HG03139 (cell line): ENCODE results near the gene LGALS8.
A peak's percentile ranks its signal among the peaks of the same experiment; 100 is the strongest.
"Not testable (repeated sequence)": the region's sequence is repeated elsewhere in the genome, so short reads cannot be mapped to it uniquely, and the experiment has no call there.

ENCODE experiments used
- ATAC-seq: cut with Tn5 transposase; IDR thresholded peaks from one replicate; pipeline ENCODE4 v1.9.1; 2021; ENCODE audit not compliant: unreplicated experiment

Gene LGALS8

DNA sequence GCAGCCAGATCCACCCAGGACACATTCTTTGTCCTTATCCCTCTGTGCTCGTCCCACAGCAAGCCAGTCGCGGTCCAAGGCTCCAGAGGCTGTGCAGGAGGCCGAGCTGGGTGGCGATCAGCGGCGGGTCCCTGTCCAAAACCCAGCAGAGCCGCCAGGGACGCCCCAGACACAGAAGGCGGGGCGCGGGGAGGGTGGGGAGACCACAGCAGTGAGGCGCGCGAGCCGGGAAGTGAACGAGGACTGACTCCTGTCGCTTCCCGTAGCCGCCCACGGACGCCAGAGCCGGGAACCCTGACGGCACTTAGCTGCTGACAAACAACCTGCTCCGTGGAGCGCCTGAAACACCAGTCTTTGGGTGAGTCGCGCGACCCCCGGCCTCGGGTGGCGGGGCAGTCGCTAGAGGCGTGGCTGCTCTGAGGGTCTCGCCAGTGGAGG is at the start of gene LGALS8:
Gene LGALS8 (plus strand): TSS at position 279 of the 438 bp plus-strand sequence. CDS start 2,089 bp downstream, outside the sequence.
- peak; percentile 63 for ATAC-seq

DNA sequence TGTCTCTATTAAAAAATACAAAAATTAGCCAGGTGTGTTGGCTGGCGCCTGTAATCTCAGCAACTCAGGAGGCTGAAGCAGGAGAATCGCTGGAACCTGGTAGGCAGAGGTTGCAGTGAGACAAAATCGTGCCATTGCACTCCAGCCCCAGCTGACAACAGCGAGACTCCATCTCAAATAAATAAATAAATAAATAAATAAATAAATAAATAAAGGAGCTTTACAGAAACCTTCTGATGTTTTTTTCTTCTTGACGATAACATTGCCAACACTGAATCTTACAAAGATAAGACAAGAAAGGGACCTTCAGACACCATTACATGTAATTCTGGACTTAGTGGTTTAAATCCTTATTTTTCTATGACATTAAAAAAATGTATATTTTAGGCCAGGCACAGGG is 47.8 kb upstream of the LGALS8 start:
- ATAC-seq: no peak

DNA sequence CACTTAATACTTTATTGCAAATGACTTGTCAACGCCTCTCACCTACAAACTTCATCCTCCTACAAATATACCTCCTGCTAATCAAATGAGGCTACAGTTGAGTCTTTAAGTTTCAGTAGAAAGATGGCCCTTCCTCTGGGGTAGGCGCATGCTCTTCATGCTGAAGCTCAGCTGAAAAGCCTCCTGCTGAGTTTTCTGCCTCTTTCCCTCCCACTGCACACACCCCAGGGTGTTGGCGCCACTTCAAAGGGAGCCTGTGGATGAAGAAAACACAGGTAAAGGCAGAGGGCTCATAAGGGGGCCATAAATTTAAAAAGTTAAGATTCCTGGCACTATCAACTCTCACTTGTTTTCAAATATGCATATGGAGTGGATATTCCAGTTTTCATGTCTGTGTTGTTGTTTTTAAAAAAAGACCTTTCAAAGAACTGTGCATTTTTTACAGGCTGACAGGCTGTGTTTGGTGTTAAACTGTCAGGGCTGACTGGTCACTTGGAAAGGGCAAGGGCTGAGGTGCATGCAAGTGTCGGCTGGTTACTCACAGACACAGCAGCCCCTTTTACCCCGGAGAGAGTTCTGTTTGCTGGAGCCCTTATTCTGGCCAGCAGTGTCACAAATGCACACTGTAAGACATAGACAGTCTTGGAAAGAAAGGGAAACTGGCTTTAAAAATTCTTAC is 42.9 kb upstream of the LGALS8 start:
- no peak for ATAC-seq

DNA sequence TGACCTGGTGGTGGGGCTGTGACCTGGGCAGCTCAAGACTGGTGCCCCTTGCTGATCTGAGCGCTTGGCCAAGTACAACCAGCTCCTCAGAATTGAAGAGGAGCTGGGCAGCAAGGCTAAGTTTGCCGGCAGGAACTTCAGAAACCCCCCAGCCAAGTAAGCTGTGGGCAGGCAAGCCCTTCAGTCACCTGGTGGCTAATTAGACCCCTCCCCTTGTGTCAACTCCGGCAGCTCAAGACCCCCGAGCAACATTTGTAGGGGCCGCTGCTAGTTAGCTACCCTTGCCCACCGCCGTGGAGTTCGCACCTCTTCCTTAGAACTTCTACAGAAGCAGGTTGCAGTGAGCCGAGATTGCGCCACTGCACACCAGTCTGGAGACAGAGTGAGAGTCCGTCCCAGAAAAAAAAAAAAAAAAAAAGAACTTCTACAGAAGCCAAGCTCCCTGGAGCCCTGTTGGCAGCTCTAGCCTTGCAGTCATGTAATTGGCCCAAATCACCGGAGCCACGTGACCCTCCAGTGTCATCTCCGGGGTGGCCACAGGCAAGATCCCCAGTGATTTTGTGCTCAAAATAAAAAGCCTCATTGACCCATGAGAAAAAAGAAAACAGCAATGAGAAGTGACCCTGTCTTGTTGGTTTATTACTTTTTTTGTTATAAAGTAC is 39.3 kb upstream of the LGALS8 start:
- ATAC-seq: no peak

DNA sequence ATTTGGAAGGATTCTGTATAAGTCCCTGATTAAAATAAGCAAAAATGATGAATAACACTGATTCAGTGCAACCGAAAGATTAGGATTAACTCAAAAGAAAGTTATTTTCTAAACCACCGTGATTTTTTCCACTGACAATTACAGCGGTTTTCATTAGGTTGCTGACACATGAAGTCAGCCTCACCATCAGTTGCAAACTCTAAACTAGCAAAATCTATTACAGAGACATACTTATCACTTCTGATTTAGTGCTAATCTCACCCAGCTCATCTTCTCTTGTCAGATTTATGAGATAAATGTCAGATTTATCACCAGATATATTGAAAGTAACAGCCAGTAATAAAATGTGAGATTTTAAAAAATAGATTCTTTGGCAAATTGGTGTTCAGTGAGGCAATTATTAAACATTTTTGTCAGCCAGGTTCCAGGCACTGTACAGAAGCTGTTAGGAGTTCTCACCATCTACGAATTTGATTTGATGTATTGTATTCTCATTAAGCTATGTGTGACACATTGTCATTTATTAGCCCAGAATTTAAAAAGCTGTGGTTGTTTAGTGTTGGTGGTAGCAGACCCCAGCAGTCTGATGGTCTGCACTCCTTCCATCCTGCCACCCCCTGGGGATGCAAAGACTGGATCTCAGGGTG is 37.3 kb upstream of the LGALS8 start:
- no peak for ATAC-seq

DNA sequence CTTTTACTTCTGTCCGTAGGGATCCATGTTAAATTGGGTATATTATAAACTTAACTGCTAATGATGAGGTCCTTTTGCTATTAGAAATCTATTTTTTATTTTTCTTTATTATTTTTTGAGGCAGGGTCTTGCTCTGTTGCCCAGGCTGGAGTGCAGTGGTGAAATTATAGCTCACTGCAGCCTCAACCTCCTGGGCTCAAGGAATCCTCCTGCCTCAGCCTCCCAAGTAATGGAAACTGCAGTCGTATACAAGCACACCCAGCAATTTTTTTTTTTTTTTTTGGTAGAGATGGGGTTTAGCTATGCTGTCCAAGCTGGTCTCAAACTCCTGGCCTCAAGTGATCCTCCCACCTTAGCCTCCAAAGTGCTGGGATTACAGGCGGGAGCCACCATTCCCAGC is 34.6 kb upstream of the LGALS8 start:
- ATAC-seq: not testable (repeated sequence)

DNA sequence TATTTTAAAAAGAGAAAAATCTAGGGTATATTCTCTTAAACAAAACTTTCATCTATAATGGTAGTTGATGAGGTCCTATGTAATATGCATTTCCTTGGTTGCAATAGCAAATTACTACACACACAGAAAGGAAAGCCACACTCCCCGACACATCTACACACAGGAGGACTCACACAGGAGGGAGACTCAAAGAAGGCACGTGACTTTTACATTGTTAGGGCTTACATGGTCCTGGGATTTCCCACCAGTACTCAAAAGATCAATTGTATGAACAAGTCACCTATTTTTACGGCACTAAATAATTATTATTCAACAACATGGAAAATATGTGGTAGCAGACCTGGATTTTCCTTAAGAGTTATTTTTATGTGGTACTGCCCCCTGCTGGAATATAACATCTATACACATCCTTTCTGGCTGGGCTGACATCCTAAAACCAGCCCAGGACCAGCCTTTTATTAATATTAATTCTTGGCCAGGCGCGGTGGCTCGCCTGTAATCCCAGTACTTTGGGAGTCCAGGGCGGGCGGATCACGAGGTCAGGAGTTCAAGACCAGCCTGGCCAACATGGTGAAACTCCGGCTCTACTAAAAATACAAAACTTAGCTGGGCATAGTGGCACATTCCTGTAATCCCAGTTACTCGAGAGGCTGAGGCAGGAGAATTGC is 33.9 kb upstream of the LGALS8 start:
- ATAC-seq: no peak

DNA sequence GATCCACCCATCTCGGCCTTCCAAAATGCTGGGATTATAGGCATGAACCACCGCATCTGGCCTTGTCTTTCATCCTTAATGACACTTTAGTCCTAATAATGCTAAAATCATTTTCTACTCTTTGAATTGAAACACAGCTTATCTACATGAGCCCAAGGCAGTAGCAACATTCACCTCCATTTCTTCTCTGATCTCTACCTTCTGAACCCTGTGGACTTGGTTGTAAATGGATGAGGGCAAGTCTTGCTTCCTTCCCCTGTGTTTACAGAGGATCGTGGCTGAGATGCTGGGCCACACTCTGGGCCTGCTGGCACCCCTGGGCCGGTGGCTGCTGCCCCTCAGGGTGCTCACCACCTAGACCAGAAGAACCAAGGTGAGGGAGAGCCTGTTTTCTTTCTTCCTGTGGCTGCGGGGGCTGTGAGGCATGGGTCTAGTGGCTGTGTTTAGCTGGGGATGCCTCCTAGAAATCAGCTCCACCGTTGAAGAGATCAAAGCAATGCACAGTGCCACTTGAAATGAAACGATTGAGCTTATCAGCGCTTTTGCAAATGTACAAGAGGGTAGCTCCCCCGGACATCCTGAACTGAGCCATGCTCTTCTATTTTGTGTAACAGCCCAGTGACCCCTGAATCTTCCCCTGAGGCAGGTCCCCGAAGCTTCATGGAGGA is 32.2 kb upstream of the LGALS8 start:
- no peak for ATAC-seq

DNA sequence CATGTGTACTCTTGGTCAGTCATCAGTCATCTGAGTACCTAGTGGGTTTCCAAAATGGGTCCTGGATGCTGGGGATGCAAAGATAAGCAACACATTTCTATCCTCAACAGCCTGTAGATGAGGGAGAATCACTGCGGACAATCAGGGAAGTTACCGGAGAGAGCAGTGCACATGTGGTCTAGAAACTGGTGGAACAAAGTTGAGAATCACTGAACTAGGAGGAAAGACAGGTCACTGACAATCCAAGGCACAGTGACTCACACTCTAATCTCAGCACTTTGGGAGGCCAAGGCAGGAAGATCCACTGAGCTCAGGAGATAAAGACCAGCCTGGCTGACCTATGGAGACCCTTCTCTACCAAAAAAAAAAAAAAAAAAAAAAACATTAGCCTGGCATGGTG is 31.4 kb upstream of the LGALS8 start:
- ATAC-seq: no peak

DNA sequence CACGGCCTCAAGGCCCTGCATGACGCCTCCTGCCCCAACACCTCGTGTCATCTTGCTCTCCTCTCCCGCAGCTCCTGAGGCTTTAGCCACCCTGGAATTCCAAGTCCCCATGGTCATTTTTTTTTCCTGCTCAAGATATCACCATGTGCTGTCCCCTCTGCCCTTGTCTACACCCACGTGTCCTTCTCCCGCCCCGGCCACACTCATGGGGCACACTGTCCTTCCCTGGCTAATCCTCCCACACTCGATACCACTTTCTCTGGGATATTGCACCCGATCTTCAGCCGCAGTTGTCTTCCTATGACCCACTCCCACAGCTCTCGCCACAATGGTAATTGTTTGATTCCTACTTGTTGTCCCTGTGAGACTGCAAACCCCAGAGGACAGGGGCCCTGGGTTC is 29.7 kb upstream of the LGALS8 start:
- ATAC-seq: no peak

DNA sequence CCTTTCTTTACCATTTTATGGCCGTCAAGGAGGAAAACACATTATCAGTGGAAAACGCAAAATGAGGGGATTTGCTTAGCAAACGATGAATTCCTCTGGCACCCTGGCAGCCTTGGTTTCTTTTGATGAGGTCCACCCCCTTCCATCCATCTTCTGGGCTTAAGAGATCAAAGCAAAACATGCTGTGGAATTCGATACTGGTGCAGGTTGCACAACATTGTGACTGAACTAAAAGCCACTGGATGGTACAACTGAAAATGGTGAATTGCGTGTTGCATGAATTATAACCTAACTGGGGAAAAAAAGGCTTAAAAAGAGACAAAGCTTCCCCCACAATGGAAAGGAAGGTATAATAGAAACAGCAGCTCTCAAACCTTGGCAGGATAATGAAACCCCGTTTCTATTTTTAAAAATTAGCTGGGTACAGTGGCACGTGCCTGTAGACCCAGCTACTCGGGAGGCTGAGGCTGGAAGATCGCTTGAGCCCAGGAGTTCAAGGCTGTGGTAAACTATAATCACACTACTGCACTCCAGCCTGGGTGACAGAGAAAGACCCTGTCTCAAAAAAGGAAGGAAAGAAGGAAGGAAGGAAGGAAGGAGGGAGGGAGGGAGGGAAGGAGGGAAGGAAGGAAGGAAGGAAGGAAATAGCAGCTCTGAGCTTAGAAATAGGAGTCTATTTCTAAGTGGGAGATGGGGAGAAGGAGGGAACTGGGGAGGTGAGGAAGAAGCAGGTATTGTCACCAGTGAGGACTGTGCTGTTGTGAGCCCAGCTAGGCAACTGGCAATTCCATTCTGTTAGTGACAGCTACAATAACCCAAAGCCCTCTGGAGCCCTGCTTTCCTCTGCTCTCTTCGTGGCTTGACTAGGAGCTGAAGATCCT is 29.0 kb upstream of the LGALS8 start:
- ATAC-seq: no peak

DNA sequence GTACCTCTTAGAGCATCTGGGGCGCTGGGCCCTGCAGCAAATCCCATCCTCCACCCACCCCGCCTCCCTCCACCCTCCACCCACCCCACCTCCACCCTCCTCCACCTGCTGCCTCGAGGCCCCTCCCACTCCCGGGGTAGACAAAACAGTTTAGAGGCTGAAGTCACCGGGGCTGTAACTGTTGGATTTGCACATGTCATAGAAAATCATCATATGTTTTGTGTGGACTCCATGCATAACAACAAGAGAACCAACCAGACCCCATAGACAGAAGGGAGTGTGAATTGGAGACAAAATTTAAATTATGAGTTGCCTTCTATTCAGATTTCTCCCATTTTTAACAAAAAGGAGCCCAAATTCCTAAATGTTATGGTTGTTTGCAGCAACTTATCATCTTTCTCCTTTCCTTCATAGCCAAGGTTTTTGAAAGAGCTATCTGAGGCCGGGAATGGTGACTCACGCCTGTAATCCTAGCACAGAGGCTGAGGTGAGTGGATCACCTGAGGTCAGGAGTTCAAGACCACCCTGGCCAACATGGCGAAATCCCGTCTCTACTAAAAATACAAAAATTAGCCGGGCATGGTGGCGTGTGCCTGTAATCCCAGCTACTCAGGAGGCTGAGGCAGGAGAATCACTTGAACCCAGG is 28.2 kb upstream of the LGALS8 start:
- ATAC-seq: no peak

DNA sequence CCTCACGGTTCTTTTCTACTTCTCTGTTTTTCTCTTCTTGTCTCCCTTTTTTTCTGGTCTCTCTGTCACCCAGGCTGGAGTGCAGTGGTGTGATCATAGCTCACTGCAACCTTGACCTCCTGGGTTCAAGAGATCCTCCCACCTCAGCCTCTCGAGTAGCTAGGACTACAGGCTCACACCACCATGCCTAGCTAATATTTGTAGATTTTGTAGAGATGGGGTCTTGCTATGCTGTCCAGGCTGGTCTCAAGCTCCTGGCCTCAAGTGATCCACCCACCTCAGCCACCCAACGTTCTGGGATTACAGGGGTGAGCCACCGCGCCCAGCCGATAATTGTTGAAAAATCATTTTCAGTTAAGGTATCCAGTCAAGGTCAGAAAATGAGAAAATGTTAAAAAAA is 25.9 kb upstream of the LGALS8 start:
- no peak for ATAC-seq

DNA sequence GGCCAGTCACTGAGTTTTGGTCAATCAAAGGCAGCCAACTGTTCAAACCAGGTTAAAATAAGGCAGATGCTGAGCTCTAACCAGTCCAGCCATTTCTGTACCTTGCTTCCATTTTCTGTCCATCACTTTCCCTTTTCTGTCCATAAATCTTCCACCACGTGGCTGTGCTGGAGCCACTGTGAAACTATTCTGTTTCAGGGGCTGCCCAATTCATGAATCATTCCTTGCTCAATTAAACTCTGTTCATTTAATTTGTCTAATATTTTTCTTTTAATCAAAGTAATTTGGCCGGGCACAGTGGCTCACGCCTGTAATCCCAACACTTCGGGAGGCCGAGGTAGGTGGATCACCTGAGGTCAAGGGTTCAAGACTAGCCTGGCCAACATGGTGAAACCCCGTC is 22.7 kb upstream of the LGALS8 start:
- ATAC-seq: no peak

DNA sequence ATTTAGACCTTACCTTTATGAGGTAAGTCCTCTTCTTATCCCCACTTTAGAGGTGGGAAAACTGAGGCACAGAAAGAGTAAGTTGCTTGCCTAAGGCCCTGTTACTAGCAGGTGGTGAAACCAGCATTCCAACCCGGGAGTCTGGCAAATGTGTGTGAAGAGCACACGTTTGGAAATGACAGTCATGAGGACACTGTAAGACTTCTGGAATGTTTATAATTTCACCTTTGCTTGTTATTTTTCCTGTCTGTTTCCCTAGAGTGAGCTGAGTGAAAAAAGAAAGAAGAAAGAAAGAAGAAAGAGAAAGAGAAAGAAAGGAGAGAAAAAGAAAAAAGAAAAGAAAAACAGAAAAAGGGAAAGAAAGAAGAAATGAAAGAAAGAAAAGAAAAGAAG is 21.2 kb upstream of the LGALS8 start:
- ATAC-seq: no peak

DNA sequence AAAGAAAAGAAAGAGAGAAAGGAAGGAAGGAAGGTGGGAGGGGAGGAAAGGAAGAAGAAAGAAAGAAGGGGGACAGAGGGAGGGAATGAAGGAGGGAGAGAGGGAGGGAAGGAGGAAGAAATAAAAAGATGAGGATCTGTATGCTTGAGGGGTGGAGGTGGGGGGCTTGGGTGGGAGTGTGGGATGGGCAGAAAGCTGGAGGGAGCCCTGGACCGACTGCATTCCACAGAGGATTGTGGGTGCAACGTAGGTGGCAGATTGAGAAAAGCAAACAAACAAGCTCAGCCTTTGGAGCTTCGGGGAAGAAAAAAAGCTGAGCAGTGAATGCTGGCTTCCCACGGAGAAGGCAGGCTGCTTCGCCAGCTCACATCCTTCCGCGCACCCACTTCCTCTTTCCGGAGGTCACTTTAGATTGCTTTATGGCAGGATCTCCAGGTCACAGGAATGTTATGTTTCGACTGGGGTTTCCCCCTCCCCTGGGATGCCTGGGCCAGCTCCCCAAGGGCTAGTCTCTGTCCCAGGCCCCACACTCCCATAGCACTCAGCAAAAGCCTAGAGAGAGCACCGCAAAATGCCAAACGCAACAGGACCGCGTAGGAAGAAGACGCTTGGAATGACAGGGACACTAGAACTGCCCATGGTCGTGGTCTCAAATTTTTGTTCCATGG is 20.7 kb upstream of the LGALS8 start:
- ATAC-seq: no peak

DNA sequence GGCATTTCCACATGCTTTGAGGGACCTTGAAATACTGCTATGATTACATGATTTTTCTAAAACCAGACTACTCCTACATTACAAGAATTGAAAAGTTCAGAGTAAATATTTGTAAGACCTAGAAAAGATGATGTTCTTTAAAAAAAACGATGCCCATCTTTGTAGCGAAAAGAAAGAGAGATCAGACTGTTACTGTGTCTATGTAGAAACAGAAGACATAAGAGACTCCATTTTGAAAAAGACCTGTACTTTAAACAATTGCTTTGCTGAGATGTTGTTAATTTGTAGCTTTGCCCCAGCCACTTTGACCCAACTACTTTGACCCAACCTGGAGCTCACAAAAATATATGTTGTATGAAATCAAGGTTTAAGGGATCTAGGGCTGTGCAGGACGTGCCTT is 19.4 kb upstream of the LGALS8 start:
- ATAC-seq: not testable (repeated sequence)

DNA sequence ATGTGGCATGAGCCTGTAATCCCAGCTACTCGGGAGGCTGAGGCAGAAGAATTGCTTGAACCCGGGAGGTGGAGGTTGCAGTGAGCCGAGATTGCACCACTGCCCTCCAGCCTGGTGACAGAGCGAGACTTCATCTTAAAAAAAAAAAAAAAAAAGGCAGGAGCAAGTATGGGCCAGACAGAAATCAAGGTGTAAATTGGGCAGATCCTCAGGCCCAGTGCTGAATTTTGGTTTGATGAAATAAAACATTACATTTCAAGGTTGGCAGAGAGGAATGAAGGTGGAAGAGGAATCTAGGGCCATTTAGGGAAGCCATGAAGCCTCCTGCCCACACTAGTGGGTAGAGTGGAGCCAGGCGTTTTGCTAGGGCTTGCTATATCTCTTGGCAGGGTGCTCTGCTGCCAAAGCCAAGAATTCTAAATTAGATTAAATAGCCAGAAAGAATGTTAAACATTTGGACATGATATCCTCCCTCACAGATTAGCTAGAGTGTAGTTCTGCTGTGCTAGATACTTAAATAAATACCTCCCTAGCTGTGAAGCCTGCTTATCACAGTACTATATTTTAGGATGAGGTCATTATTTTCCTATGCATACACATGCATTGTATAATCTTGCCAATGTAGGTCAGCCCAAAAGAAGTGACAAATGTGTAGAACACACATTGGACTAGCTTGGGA is 16.6 kb upstream of the LGALS8 start:
- ATAC-seq: no peak

DNA sequence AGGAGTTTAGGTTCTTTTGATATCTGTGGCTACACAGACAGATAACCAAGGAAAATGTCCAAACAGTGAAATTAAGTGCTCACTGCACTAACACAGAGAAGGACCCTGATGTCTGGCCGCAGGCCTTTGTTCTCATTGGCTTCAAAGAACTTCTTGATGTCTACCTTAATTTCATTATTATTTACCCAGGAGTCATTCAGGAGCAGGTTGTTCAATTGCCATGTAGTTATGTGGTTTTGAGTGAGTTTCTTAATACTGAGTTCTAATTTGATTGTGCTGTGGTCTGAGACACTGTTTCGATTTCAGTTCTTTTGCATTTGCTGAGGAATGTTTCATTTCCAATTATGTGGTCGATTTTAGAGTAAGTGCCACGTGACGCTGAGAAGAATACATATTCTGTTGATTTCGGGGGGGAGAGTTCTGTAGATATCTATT is 15.2 kb upstream of the LGALS8 start:
- ATAC-seq: no peak
